ENCODE results near the gene TBX20. TPM values are rescaled to one million over a fixed set of nuclear protein-coding genes. Genes with fewer than 3 reads are reported as not detected.

TBX20 gene
- total and polyA plus RNA-seq, 2 of the 8 experiments (the other 6 are each of a cell fraction or from before 2014, with no cell fraction given) = 0.08 to 0.26 TPM

Other genes starting within 250 kb of the TBX20 start
- 18.3 and 23.3 TPM in 2 replicates for gene DPY19L1, start 216.6 kb downstream of the TBX20 start, total RNA-seq (2021; fragmentation: NEBNext Ultra II Directional; extraction: Animal tissue kit (Norgen Biotek cat#: 25700))
- 7.6 and 14.1 TPM in 2 replicates for gene DPY19L1, start 216.6 kb downstream of the TBX20 start, polyA plus RNA-seq (2011; rRNA removed)

Data from H1 (cell line).